Hepatocyte (in vitro differentiated cells): ENCODE measurements around the gene CPT1B. TPM values are rescaled to one million over a fixed set of nuclear protein-coding genes. Genes with fewer than 3 reads are reported as not detected.

Experiments used
- DNase-seq: peaks from one replicate; pipeline ENCODE4 v3.0.0-alpha.2; 2016; ENCODE audit warnings: low spot score
- H2AFZ ChIP-seq: fragments of 200-600 bp; sonication (generic); 2 replicates; pipeline ENCODE4 v1.6.0; 2016; ENCODE audit warnings: antibody characterized with exemption, mild to moderate bottlenecking
- H3K27ac ChIP-seq: fragments of 200-600 bp; sonication (generic); 2 replicates; pipeline ENCODE4 v1.5.1; 2016; ENCODE audit warnings: mild to moderate bottlenecking
- H3K27me3 ChIP-seq: fragments of 200-600 bp; sonication (generic); 2 replicates; pipeline ENCODE4 v1.6.1; 2016
- H3K36me3 ChIP-seq: fragments of 200-600 bp; sonication (generic); replicated peaks from 2 replicates; pipeline ENCODE4 v1.5.1; 2016; ENCODE audit warnings: low read depth; ENCODE audit not compliant: insufficient read depth
- H3K4me1 ChIP-seq: fragments of 200-600 bp; sonication (generic); 2 replicates; pipeline ENCODE4 v1.5.1; 2016; ENCODE audit warnings: mild to moderate bottlenecking, moderate library complexity; ENCODE audit not compliant: insufficient read depth
- H3K4me2 ChIP-seq: fragments of 200-600 bp; sonication (generic); 2 replicates; pipeline ENCODE4 v1.6.0; 2016
- H3K4me3 ChIP-seq: fragments of 200-600 bp; sonication (generic); 2 replicates; pipeline ENCODE4 v1.5.1; 2016; ENCODE audit warnings: mild to moderate bottlenecking
- H3K79me2 ChIP-seq: fragments of 200-600 bp; sonication (generic); 2 replicates; pipeline ENCODE4 v1.6.0; 2017; ENCODE audit warnings: mild to moderate bottlenecking
- H3K9me2 ChIP-seq: fragments of 200-600 bp; sonication (generic); replicated peaks from 2 replicates; pipeline ENCODE4 v1.6.0; 2017; ENCODE audit warnings: mild to moderate bottlenecking; ENCODE audit not compliant: insufficient read depth
- H3K9me3 ChIP-seq: fragments of 200-600 bp; sonication (generic); 2 replicates; pipeline ENCODE4 v1.5.1; 2016; ENCODE audit warnings: low read depth, mild to moderate bottlenecking
- H4K20me1 ChIP-seq: fragments of 200-600 bp; sonication (generic); 2 replicates; pipeline ENCODE4 v1.6.0; 2016; ENCODE audit warnings: mild to moderate bottlenecking; ENCODE audit not compliant: insufficient read depth, poor library complexity, severe bottlenecking
- EZH2 ChIP-seq: fragments of 200-600 bp; sonication (generic); IDR thresholded peaks from 2 replicates; pipeline ENCODE4 v1.6.1; 2016; ENCODE audit warnings: antibody characterized with exemption, mild to moderate bottlenecking, borderline replicate concordance
- EZH2phosphoT487 ChIP-seq: fragments of 200-600 bp; sonication (generic); IDR thresholded peaks from one replicate; pipeline ENCODE4 v1.6.1; 2018; ENCODE audit warnings: antibody characterized with exemption, mild to moderate bottlenecking, low read depth, moderate library complexity; ENCODE audit not compliant: unreplicated experiment, severe bottlenecking
- WGBS: methylation state at CpG from one replicate; pipeline ENCODE4 v1.1.6; 2016; ENCODE audit warnings: low lambda C conversion rate; ENCODE audit errors: missing lambda C conversion rate; 5-methylcytosine and 5-hydroxymethylcytosine counted together
- polyA plus RNA-seq: library from polyadenylated mRNA; unstranded; fragments of >200 nt; fragmentation: Nextera tagmentation; extraction: Ambion mirVana; gene quantifications from 2 replicates; pipeline ENCODE4 v1.2.1, GENCODE V29; 2016
- total RNA-seq: library from RNA; depleted of rRNA; stranded (reverse); fragments of >200 nt; gene quantifications from 2 replicates; pipeline ENCODE4 v1.2.3, GENCODE V29; 2014
- TF ChIP-seq, protein P1 (sequence below): fragments of 200-600 bp; sonication (generic); IDR thresholded peaks from 2 replicates; pipeline ENCODE4 v1.5.1; 2016; ENCODE audit warnings: antibody characterized with exemption, mild to moderate bottlenecking; ENCODE audit not compliant: poor library complexity

CPT1B gene
- 24.8 and 27.5 TPM in 2 replicates for total RNA-seq
- 64.0 and 80.1 TPM in 2 replicates for polyA plus RNA-seq

DNA sequence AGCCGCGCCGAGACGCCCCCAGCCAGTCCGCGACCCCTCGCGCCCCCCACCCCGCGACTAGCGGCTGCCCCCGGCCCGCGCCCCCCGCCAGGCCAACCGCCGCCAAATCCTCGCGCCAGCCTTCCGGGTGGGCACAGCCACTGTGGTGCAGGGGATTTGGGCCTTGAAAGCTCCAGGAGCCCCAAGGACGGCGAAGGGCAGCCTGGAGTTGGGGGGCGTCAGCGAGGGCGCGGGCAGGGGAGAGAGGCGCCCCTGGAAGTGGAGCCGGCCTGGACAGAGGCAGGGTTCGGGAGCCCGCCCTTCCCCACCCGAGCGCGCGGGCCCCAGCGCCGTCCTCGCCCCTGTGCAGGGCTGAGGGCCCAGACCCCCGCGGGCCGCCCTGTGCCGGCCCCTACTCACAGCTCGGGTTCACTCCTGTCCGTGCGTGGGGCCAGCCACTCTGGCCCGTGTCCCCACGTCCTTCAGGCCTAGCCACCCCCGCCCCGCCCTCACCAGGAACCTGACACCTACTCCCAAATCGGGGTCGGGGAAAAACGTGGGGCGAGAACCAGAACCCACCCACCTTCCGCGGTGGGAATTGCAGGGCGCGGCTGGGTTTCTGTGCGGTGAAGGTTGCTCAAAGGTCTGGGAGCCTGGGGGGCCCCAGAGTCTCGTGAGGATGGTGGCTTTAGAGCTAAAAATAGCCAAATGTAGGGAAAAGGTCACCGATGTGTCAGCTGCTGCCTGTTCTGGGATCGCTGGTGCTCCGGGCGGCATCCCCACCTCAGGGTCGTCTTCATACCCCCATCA is at the start of gene CPT1B:
TSS of gene CPT1B (minus strand) at position 441 of the 789 bp plus-strand sequence. CDS start 512 bp downstream, outside the sequence.
- Histone ChIP-seq H3K27ac (no peak within 1 kb of the TSS), H3K79me2 (peaks cover 14% of the 10 kb centered on the region), H3K4me1 (peaks cover 7% of the 10 kb centered on the region), H3K27me3 (no peaks in the 10 kb centered on the region), H3K36me3 (no peaks in the 10 kb centered on the region), H3K4me2 (no peak within 1 kb of the TSS), H4K20me1 (peaks cover 3% of the 10 kb centered on the region), H2AFZ (no peak within 1 kb of the TSS), H3K9me2 (no peaks in the 10 kb centered on the region), H3K4me3 (no peak within 1 kb of the TSS), H3K9me3 (no peaks in the 10 kb centered on the region)
- no peak for DNase-seq
- TF ChIP-seq EZH2phosphoT487 (no peak), EZH2 (no peak)
- 90% methylated on average over 30 of the region's 63 CpGs for WGBS

DNA sequence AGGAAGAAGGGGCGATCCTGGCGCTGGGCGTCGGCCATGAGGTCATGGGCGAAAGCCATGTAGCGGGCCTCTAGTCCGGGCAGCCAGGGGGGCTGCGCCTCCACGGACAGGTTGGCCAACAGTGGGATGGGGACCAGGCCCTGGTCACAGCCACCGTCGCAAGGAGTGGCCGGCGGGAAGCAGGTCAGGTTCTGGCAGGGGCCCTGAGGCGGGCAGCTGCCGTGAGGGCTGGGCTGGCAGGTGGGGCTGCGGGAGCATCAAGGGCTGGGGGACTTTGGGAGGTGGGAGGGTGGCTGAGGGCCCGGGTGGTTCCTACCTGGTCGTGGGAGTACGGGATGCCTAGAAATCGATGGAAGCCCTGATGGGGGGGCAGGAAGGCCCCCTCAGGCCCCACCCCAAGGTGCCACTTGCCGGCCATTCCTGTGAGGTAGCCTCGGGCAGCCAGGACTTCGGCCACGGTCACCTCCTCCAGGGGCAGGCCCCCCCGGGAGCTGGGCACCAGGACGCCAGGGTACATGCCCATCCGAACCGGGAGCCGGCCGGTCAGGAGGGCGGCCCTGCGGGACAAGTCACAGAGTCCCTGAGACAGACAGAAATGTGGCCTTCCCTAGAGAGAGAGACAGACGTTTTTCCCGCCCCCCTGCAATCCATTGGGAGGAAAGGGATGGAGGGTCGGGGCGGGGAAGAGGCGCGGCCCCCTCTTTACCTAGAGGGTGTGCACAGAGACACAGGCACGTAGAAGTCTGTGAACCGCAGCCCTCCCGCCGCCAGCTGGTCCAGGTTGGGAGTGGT is 48.8 kb upstream of the CPT1B start:
- H4K20me1 ChIP-seq: no peaks in the 10 kb centered on the region
- peak; percentile 10 for DNase-seq
- TF ChIP-seq EZH2 (no peak), EZH2phosphoT487 (no peak)
- TF ChIP-seq, protein P1, sequence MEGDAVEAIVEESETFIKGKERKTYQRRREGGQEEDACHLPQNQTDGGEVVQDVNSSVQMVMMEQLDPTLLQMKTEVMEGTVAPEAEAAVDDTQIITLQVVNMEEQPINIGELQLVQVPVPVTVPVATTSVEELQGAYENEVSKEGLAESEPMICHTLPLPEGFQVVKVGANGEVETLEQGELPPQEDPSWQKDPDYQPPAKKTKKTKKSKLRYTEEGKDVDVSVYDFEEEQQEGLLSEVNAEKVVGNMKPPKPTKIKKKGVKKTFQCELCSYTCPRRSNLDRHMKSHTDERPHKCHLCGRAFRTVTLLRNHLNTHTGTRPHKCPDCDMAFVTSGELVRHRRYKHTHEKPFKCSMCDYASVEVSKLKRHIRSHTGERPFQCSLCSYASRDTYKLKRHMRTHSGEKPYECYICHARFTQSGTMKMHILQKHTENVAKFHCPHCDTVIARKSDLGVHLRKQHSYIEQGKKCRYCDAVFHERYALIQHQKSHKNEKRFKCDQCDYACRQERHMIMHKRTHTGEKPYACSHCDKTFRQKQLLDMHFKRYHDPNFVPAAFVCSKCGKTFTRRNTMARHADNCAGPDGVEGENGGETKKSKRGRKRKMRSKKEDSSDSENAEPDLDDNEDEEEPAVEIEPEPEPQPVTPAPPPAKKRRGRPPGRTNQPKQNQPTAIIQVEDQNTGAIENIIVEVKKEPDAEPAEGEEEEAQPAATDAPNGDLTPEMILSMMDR: no peak
- H3K9me2 ChIP-seq: no peaks in the 10 kb centered on the region
- H3K9me3 ChIP-seq: no peaks in the 10 kb centered on the region
- no peaks in the 10 kb centered on the region for H3K27me3 ChIP-seq
- peak overlapping the region; percentile 98 for H3K4me2 ChIP-seq
- WGBS: 88% methylated on average over 31 of the region's 42 CpGs
- peaks cover 7% of the 10 kb centered on the region for H3K4me1 ChIP-seq
- H3K79me2 ChIP-seq: no peaks in the 10 kb centered on the region
- H2AFZ ChIP-seq: peak overlapping the region; percentile 93
- H3K27ac ChIP-seq: peak overlapping the region; percentile 75
- H3K4me3 ChIP-seq: peak overlapping the region; percentile 97
- no peaks in the 10 kb centered on the region for H3K36me3 ChIP-seq

DNA sequence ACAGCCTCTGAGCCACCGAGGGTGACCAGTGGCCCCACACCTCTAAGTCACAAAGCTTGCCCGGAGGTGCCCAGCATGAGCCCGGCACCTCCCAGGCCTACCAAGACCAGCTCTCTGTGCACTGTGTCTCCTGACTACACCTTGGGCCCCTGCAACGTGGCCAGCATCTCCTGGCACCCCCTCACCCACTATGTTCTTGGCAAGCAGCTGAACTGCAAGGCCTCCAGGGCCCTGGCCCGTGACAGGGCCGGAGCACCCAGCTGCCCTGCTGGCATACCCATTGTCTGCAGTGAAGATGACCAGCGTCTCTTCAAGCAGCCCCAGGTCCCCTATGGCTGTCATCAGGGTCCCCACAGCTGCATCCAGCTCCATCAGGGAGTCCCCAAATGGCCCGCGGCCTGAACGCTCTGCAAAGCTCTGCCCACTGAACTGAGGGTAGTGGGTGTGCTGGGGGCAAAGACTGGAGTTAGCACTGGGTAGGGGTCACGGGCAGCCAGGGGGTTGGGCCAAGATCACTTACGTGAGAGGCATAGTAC is 48.2 kb upstream of the CPT1B start:
- Histone ChIP-seq H3K27me3 (no peaks in the 10 kb centered on the region), H3K4me2 (no peak overlapping the region), H3K27ac (no peak overlapping the region), H4K20me1 (no peaks in the 10 kb centered on the region), H3K9me3 (no peaks in the 10 kb centered on the region), H3K4me1 (peaks cover 7% of the 10 kb centered on the region), H2AFZ (no peak overlapping the region), H3K36me3 (no peaks in the 10 kb centered on the region), H3K79me2 (no peaks in the 10 kb centered on the region), H3K4me3 (no peak overlapping the region), H3K9me2 (no peaks in the 10 kb centered on the region)
- 97% methylated on average over 12 of the region's 12 CpGs for WGBS
- peak; percentile 3 for DNase-seq
- TF ChIP-seq EZH2phosphoT487 (no peak), EZH2 (no peak)
- TF ChIP-seq, protein P1: no peak
